Measurements from ENCODE around the gene GXYLT2. TPM values are rescaled to one million over a fixed set of nuclear protein-coding genes. Genes with fewer than 3 reads are reported as not detected.

GXYLT2 gene
- total and polyA plus RNA-seq, 7 donors, result 0.04 to 5.9 (median 0.84) TPM

GRCh38 chr3:72897758-72898007 is 9.8 kb downstream of the GXYLT2 start:
- no peaks in the 10 kb centered on the region for H3K4me1 ChIP-seq
- H3K27me3 ChIP-seq (ENCODE audit: insufficient read depth in 3 of 3, low read length in 2 of 3), result peaks cover 0 to 1% (median 0%) of the 10 kb centered on the region in 3 donors
- intact Hi-C loops (cut with DNase I), result no loop called here
- H3K9me3 ChIP-seq, result no peaks in the 10 kb centered on the region
- H3K36me3 ChIP-seq (ENCODE audit: insufficient read depth in 1 of 2, low read depth in 1 of 2), result no peaks in the 10 kb centered on the region
- ATAC-seq, result no peak
- TF ChIP-seq CTCF (IDR thresholded peaks at IDR 0.05), result no peak
- no peak overlapping the region for H3K4me3 ChIP-seq
- H3K27ac ChIP-seq, result no peak overlapping the region
- DNase-seq, result no peak

GRCh38 chr3:72899349-72899765 is 11.5 kb downstream of the GXYLT2 start:
- no peaks in the 10 kb centered on the region for H3K9me3 ChIP-seq
- H3K27ac ChIP-seq, result no peak overlapping the region
- no peaks in the 10 kb centered on the region for H3K4me1 ChIP-seq
- no peak for DNase-seq
- intact Hi-C loops (cut with DNase I), result no loop called here
- no peak for TF ChIP-seq CTCF (IDR thresholded peaks at IDR 0.05)
- H3K27me3 ChIP-seq (ENCODE audit: insufficient read depth in 3 of 3, low read length in 2 of 3), result no peaks in the 10 kb centered on the region
- no peak for ATAC-seq
- no peak overlapping the region for H3K4me3 ChIP-seq
- H3K36me3 ChIP-seq (ENCODE audit: insufficient read depth in 1 of 2, low read depth in 1 of 2), result no peaks in the 10 kb centered on the region
- 29 to 51% (median 35%) methylated on average over 6 of the region's 6 CpGs for WGBS, 3 donors

GRCh38 chr3:72900048-72900447 is 12.2 kb downstream of the GXYLT2 start:
- H3K36me3 ChIP-seq (ENCODE audit: insufficient read depth in 1 of 2, low read depth in 1 of 2), result no peaks in the 10 kb centered on the region
- no peak overlapping the region for H3K4me3 ChIP-seq
- no peaks in the 10 kb centered on the region for H3K27me3 ChIP-seq (ENCODE audit: insufficient read depth in 3 of 3, low read length in 2 of 3)
- no peak for ATAC-seq
- no peak for TF ChIP-seq CTCF (IDR thresholded peaks at IDR 0.05)
- H3K4me1 ChIP-seq, result no peaks in the 10 kb centered on the region
- no peak for DNase-seq
- intact Hi-C loops (cut with DNase I), result no loop called here
- WGBS, 3 donors, result 75 to 83% (median 75%) methylated on average over 7 of the region's 7 CpGs
- no peak overlapping the region for H3K27ac ChIP-seq
- H3K9me3 ChIP-seq, result no peaks in the 10 kb centered on the region

- H3K27ac ChIP-seq, result no peak overlapping the region
- ATAC-seq, result no peak
- no peaks in the 10 kb centered on the region for H3K9me3 ChIP-seq
- no peak for TF ChIP-seq CTCF (IDR thresholded peaks at IDR 0.05)
- WGBS, 3 donors, result 93 to 99% (median 98%) methylated on average over 2 of the region's 2 CpGs
- no peak overlapping the region for H3K4me3 ChIP-seq
- no peaks in the 10 kb centered on the region for H3K27me3 ChIP-seq (ENCODE audit: insufficient read depth in 3 of 3, low read length in 2 of 3)
- DNase-seq, result no peak
- intact Hi-C loops (cut with DNase I), result no loop called here
- H3K4me1 ChIP-seq, result no peaks in the 10 kb centered on the region
- H3K36me3 ChIP-seq (ENCODE audit: insufficient read depth in 1 of 2, low read depth in 1 of 2), result no peaks in the 10 kb centered on the region
These were observed 14.0 kb downstream of the GXYLT2 start for GRCh38 chr3:72901840-72902239.

- Histone ChIP-seq H3K4me3 (no peak overlapping the region), H3K27me3 (ENCODE audit: insufficient read depth in 3 of 3, low read length in 2 of 3) (no peaks in the 10 kb centered on the region), H3K27ac (no peak overlapping the region), H3K9me3 (no peaks in the 10 kb centered on the region), H3K36me3 (ENCODE audit: insufficient read depth in 1 of 2, low read depth in 1 of 2) (no peaks in the 10 kb centered on the region), H3K4me1 (peaks cover 5% of the 10 kb centered on the region)
- intact Hi-C loops (cut with DNase I), result no loop called here
- 96 to 97% (median 96%) methylated on average over 3 of the region's 3 CpGs for WGBS, 3 donors
- no peak for ATAC-seq
- no peak for TF ChIP-seq CTCF (IDR thresholded peaks at IDR 0.05)
- no peak for DNase-seq
These were observed 15.2 kb downstream of the GXYLT2 start for GRCh38 chr3:72903004-72903403.
